ENCODE measurements around the gene TTBK1.
A peak's percentile ranks its signal among the peaks of the same experiment; 100 is the strongest.

The TTBK1 gene

DNA sequence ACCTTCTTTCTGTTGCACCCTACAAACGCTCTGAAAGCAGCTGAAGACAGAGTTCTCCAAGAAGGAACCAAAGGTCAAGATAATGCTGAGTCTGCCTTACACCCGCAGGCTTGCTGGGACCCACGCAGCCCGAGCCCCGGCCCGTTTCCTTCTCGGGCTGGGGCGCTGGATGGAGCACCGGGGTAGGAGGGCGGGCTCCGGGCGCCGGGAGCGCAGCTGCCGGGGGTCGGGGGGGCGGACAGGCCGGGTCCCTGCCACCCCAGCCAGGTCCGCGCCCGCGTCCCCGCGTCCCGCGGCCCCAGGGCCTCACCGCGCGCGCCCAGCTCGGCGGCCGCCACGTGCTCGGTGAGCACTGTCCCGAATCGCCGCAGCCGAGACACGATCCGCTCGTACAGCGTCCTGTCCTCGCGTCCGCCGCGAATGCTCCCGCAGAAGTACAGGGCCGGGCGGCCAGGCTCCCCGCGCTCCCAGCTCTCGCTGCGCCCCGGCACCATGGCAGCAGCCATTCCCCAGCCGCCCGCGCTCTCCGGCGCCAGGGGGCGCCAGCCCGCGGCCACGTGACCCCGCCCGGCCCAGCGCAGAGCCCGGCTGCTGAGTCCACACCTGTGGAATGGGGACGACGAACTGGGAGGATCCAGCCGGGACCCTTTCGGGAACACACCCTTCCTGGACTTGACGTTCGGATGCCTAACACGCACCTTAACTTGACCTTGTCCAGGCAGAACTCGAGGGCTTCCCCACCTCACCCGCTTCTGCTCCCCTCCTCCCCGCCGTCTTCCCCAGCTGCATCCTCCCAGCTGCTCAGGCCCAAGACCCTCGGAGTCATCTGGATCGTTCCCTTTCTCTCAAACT, 14.1 kb upstream of the TTBK1 start, which contains the start of gene DNPH1:
TSS of gene DNPH1 (minus strand) at position 531 of the 852 bp plus-strand sequence. CDS start at position 506, 25 bp downstream.
- no peak for TF ChIP-seq SPI1 (IDR thresholded peaks at IDR 0.05; ENCODE audit: borderline replicate concordance, low read depth)
- TF ChIP-seq, protein P1, sequence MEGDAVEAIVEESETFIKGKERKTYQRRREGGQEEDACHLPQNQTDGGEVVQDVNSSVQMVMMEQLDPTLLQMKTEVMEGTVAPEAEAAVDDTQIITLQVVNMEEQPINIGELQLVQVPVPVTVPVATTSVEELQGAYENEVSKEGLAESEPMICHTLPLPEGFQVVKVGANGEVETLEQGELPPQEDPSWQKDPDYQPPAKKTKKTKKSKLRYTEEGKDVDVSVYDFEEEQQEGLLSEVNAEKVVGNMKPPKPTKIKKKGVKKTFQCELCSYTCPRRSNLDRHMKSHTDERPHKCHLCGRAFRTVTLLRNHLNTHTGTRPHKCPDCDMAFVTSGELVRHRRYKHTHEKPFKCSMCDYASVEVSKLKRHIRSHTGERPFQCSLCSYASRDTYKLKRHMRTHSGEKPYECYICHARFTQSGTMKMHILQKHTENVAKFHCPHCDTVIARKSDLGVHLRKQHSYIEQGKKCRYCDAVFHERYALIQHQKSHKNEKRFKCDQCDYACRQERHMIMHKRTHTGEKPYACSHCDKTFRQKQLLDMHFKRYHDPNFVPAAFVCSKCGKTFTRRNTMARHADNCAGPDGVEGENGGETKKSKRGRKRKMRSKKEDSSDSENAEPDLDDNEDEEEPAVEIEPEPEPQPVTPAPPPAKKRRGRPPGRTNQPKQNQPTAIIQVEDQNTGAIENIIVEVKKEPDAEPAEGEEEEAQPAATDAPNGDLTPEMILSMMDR (IDR thresholded peaks at IDR 0.05; ENCODE audit: insufficient read depth, low read length), result peak; percentile 67
- TF ChIP-seq GABPA (IDR thresholded peaks at IDR 0.05; ENCODE audit: low read depth), result no peak
- TF ChIP-seq POLR2AphosphoS5 (IDR thresholded peaks at IDR 0.05; ENCODE audit: low read depth), result peak; percentile 72; the same call in 1 of the 2 replicates
- TF ChIP-seq, protein P2, sequence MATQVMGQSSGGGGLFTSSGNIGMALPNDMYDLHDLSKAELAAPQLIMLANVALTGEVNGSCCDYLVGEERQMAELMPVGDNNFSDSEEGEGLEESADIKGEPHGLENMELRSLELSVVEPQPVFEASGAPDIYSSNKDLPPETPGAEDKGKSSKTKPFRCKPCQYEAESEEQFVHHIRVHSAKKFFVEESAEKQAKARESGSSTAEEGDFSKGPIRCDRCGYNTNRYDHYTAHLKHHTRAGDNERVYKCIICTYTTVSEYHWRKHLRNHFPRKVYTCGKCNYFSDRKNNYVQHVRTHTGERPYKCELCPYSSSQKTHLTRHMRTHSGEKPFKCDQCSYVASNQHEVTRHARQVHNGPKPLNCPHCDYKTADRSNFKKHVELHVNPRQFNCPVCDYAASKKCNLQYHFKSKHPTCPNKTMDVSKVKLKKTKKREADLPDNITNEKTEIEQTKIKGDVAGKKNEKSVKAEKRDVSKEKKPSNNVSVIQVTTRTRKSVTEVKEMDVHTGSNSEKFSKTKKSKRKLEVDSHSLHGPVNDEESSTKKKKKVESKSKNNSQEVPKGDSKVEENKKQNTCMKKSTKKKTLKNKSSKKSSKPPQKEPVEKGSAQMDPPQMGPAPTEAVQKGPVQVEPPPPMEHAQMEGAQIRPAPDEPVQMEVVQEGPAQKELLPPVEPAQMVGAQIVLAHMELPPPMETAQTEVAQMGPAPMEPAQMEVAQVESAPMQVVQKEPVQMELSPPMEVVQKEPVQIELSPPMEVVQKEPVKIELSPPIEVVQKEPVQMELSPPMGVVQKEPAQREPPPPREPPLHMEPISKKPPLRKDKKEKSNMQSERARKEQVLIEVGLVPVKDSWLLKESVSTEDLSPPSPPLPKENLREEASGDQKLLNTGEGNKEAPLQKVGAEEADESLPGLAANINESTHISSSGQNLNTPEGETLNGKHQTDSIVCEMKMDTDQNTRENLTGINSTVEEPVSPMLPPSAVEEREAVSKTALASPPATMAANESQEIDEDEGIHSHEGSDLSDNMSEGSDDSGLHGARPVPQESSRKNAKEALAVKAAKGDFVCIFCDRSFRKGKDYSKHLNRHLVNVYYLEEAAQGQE (IDR thresholded peaks at IDR 0.05; ENCODE audit: insufficient replicate concordance, low read depth), result peak; percentile 64
- H3K27me3 ChIP-seq (ENCODE audit: insufficient read depth, poor library complexity, severe bottlenecking), result no peaks in the 10 kb centered on the region
- peak within 1 kb of the TSS; percentile 68 for H3K27ac ChIP-seq (replicated peaks)
- peak; percentile 58 to 71 for DNase-seq (ENCODE audit: low read depth in 1 of 2, low spot score in 1 of 2)
- peak within 1 kb of the TSS; percentile 52 for H3K4me3 ChIP-seq (replicated peaks; ENCODE audit: insufficient read depth, low read length)

DNA sequence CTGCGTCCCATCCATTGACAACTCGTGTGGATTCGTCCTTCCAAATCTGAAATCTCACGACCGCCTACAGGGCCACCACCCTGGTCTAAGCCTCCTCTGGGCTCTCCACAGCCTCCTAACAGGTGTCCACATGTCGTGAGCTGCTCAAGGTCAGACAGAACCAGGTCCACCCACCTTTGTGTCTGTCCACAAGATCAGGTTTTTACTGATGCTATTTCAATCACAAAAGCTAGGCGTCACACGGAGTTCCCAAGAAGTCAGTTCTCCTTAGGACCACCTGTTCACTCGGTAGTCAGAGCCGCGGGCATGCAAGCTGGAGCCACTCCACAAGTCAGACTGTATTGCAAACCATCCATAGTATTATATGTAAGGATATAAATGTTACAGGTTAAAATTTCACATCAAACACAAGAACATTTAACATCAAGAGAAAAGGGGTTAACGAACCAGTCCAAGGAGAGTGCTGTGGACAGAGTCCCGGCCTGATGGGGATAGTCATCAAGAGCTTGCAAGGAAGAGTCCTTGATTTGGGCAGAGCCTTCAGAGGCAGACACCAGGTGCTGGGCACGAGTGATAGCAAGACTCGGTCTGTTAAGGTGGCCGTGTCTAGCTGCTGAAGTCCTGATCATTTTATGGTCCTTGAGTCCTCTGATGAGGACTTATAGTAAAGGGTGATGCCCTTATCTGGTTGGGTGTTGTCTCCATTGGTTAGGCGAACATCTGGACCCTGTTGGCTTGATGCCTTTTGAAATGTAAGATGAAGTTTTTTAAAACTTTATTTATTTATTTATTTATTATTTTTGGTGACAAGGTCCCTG, 13.3 kb upstream of the TTBK1 start:
- no peak for DNase-seq (ENCODE audit: low read depth in 1 of 2, low spot score in 1 of 2)
- Histone ChIP-seq H3K27me3 (ENCODE audit: insufficient read depth, poor library complexity, severe bottlenecking) (no peaks in the 10 kb centered on the region), H3K4me3 (replicated peaks; ENCODE audit: insufficient read depth, low read length) (no peak overlapping the region), H3K27ac (replicated peaks) (no peak overlapping the region)
- TF ChIP-seq, protein P1 (IDR thresholded peaks at IDR 0.05; ENCODE audit: insufficient read depth, low read length), result no peak
- TF ChIP-seq POLR2AphosphoS5 (IDR thresholded peaks at IDR 0.05; ENCODE audit: low read depth) (no peak), SPI1 (IDR thresholded peaks at IDR 0.05; ENCODE audit: borderline replicate concordance, low read depth) (no peak), GABPA (IDR thresholded peaks at IDR 0.05; ENCODE audit: low read depth) (no peak)
- TF ChIP-seq, protein P2 (IDR thresholded peaks at IDR 0.05; ENCODE audit: insufficient replicate concordance, low read depth), result no peak

DNA sequence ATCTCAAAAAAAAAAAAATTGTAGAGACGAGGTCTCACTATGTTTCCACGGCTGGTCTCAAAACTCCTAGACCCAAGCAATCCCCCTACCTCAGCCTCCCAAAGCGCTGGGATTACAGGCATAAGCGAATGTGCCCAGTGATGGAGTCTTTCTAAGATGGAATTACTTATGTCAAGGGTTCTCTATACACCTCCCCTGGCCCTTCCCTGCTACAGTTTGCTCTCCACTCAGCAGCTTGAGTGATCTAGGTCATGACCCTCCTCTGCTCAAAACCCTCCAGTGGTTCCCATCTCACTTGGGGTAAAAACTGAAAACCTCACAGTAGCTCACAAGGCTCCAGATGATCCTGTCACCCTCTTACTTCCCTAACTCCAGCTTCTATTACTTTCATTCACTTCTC, 12.2 kb upstream of the TTBK1 start:
- Histone ChIP-seq H3K27ac (replicated peaks) (no peak overlapping the region), H3K27me3 (ENCODE audit: insufficient read depth, poor library complexity, severe bottlenecking) (no peaks in the 10 kb centered on the region), H3K4me3 (replicated peaks; ENCODE audit: insufficient read depth, low read length) (no peak overlapping the region)
- DNase-seq (ENCODE audit: low read depth in 1 of 2, low spot score in 1 of 2), result no peak
- TF ChIP-seq SPI1 (IDR thresholded peaks at IDR 0.05; ENCODE audit: borderline replicate concordance, low read depth) (no peak), GABPA (IDR thresholded peaks at IDR 0.05; ENCODE audit: low read depth) (no peak), POLR2AphosphoS5 (IDR thresholded peaks at IDR 0.05; ENCODE audit: low read depth) (no peak)
- TF ChIP-seq, protein P1 (IDR thresholded peaks at IDR 0.05; ENCODE audit: insufficient read depth, low read length), result no peak
- TF ChIP-seq, protein P2 (IDR thresholded peaks at IDR 0.05; ENCODE audit: insufficient replicate concordance, low read depth), result no peak
